HG02610 (cell line): ENCODE results near the gene SYNJ2BP.

Experiments
- ATAC-seq: cut with Tn5 transposase; IDR thresholded peaks from one replicate; pipeline ENCODE4 v1.9.1; 2021; ENCODE audit warnings: mild to moderate bottlenecking, moderate library complexity; ENCODE audit not compliant: unreplicated experiment

Gene SYNJ2BP

DNA sequence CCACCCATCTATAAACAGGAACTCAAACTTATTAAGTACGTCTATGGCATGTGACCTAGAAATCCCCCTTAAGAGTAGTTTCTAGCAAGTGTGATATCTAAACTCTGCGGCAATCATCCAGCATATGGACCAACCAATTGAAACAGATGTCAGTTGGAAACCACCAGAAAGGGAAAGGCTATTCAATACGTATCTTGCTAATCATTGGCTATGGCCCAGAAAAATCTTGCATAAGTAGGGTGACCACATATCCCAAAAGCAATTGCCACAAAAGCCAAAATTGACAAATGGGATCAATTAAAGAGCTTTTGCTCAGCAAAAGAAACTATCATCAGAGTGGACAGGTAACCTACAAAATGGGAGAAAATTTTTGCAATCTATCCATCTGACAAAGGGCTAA lies 24.2 kb downstream of the SYNJ2BP start:
- ATAC-seq: no peak

DNA sequence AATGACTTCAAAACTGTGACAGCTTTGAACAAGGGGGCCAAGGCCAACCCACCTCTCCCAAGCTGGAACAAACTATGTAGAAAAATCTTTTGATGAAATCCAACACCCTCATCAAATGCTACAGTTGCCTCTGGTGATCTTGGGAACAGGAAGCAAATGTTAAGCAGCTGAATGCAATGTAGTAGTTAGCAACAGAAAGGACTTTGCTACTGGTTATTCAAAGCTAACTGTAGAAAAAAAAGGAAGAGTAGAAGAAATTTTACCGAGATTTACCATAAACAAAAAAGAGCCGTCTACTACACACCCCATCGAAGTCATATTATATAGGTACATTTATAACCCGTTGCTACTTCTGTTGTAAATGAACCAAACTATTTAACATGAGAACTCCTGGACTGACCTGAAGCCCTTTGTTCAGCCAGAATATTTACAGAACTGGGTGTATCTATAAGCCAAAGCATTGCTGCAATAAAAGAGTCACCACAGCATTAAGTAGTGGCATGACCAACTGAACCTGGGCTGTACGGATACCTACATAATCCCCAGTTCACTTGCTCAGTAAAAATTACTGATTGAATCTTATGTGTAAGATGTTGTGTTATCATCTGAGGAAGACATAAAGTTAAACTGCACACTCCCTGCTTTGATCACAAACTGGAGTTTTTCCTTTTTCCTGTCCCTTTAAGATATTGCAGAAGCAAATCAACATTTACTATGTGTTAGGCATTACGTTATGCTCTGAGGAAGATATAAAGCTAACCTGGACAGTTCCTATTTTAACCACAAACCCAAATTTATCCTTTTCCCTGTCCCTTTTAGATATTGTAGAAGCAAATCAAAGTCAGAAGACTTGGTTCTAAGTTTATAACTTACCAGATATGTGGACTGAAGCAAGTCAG lies 25.1 kb downstream of the SYNJ2BP start:
- no peak for ATAC-seq

DNA sequence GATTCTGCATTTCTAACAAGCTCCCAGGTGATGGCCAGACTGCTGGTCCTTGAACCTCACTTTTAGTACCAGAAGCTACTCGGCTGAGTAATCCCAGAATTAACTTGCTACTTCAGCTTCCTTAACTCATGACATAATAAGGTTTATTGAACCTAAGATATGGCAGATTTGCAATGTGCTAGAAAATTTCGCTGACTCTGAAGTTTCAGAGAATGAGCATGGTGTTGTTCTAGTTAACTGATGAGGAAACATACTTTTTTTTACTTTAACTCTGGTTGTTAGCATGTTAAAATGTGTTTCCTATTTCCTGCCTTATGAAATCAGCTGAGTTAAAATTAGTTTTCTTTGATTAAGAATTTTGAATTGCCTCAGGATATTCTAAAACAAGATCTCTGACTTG lies 34.4 kb downstream of the SYNJ2BP start:
- ATAC-seq: no peak

DNA sequence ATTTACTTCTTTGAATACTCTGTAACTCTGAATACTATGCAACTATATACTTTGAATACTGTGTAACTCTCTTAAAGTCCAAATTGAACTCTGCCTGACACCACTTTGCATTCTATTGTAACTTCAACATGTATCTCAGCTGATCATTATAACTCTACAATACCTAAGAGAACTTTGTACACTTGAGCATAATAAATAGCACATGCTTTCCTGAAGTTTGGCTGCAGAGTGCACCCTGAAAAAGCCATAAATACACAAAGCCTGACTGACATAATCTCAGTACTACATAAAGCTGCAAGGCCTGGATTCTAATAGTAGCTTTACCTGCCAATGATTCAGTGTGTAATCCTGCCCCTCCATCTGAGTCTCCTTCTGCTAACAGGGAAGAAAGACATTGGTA lies 36.1 kb downstream of the SYNJ2BP start:
- ATAC-seq: no peak

DNA sequence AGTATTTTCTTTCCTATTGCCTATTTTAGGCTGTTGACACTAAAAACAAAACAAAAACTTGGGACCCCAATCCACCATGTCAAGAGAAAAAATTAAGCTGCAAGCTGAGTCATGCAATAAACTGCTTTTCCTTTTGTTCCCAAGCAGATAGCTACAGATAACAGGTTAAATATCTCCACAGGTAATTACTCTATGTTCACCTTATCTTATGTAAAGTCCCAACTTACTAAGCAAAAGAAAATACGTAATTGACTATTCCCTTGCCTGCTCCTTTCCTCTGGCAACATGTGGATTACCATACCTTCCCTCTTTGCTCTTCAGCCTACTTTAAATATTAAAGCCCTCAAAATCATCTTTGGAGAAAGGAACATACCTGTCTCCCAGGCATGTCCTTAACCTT lies 38.2 kb downstream of the SYNJ2BP start:
- no peak for ATAC-seq
